NCI-H1417 treated with DMSO at 0.1 percent for 48 hours (cell line): Measurements from ENCODE around the gene SUDS3.

Experiments used
- DNase-seq: peaks from one replicate; lab custom pipeline; 2025; lab: John Stamatoyannopoulos, UW

SUDS3 gene

GRCh38 chr12:118447181-118447580 lies 70.8 kb downstream of the SUDS3 start:
- DNase-seq, result no peak

- DNase-seq, result no peak
Observed at GRCh38 chr12:118448341-118448740, 72.0 kb downstream of the SUDS3 start.

- no peak for DNase-seq
Observed at GRCh38 chr12:118455327-118455726, 79.0 kb downstream of the SUDS3 start.

GRCh38 chr12:118456741-118457140 lies 80.4 kb downstream of the SUDS3 start:
- DNase-seq, result no peak

GRCh38 chr12:118459110-118459509 lies 82.8 kb downstream of the SUDS3 start:
- no peak for DNase-seq

GRCh38 chr12:118463677-118464076 lies 87.3 kb downstream of the SUDS3 start:
- no peak for DNase-seq

GRCh38 chr12:118465706-118466105 lies 89.4 kb downstream of the SUDS3 start:
- DNase-seq, result no peak
